ENCODE measurements around the gene CIB4. TPM values are rescaled to one million over a fixed set of nuclear protein-coding genes. Genes with fewer than 3 reads are reported as not detected.

Gene CIB4
- total and polyA plus RNA-seq, 9 of the 15 experiments (the other 6 are each of a cell fraction or from before 2014, with no cell fraction given), result not detected

DNA sequence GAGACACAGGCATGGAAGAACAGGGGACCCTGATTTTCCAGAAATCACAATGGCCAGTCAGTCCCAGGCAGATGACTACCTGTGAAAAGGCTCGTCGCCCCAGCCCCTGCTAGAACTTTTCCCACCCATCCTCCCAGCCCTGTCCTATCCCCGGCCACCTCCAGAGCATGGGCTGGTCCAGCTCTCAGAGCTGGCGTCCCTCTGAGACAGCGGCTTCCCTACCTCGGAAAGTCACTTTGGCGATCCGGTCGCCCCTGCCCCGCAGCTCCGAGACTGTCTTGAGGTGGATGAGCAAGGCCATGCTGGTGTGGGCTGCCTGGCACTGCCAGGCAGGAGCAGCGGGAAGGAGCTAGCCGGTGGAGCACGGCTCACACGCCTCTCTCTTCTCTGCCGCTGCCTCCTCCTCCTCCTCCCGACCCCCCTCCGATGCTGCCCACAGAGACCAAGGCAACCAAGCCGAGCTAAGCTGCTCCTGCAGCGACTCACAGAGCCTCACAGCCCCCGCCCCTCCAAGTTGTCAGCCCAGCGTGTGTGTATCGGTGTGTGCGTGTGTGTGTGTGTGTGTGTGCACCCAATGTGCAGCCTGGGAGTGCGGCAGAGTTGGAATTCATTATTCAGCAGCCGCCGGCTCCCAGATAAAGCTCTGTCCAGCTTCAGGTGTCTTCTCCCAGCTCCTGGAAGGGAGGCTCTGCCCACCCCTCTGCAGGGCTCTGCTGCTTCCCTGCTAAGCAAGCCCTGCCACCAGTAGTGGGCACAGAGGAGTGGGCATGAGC lies 82.7 kb downstream of the CIB4 start (continued):
- TF ChIP-seq, protein P1, sequence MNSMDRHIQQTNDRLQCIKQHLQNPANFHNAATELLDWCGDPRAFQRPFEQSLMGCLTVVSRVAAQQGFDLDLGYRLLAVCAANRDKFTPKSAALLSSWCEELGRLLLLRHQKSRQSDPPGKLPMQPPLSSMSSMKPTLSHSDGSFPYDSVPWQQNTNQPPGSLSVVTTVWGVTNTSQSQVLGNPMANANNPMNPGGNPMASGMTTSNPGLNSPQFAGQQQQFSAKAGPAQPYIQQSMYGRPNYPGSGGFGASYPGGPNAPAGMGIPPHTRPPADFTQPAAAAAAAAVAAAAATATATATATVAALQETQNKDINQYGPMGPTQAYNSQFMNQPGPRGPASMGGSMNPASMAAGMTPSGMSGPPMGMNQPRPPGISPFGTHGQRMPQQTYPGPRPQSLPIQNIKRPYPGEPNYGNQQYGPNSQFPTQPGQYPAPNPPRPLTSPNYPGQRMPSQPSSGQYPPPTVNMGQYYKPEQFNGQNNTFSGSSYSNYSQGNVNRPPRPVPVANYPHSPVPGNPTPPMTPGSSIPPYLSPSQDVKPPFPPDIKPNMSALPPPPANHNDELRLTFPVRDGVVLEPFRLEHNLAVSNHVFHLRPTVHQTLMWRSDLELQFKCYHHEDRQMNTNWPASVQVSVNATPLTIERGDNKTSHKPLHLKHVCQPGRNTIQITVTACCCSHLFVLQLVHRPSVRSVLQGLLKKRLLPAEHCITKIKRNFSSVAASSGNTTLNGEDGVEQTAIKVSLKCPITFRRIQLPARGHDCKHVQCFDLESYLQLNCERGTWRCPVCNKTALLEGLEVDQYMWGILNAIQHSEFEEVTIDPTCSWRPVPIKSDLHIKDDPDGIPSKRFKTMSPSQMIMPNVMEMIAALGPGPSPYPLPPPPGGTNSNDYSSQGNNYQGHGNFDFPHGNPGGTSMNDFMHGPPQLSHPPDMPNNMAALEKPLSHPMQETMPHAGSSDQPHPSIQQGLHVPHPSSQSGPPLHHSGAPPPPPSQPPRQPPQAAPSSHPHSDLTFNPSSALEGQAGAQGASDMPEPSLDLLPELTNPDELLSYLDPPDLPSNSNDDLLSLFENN (IDR thresholded peaks at IDR 0.05; ENCODE audit: low read depth in 2 of 2, low read length in 2 of 2), result no peak
- no peak for TF ChIP-seq ZNF668 (CRISPR knock-in tag; IDR thresholded peaks at IDR 0.05)

DNA sequence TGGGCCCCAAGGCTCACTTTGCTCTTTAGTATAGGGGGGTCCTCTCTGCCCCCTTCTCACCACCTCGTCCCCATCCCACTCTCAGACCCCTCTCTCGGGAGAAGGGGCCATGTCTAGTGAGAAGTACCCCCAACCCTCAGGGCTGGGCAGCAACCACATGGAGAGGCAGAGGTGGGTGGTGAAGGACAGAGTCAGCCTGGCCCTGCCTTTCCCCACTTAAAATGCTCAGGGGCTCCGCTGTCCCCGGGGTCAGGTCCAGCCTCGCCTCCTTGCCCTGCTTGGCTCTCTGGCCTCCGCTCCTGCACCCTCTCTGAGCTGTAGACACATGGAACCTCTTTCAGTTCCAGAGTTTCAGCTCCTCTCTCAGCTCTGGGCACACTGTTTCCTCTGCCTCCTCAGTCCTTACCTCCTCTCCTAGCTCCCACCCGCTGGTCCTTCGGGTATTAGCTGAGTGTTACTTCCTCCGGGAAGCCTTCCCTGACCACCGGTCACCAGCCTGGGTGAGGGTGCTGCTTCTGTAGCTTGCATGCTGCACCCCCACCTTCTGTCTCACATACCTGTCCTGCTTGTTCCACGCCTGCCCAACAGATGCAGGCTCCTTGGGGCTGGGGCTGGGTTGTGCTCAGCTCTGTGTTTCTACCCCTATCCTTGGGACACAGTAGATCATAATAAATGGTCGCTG lies 83.8 kb downstream of the CIB4 start:
- H2AFZ ChIP-seq (ENCODE audit: low read depth, low read length), result no peak overlapping the region
- peak; percentile 83 for TF ChIP-seq ZFP36 (IDR thresholded peaks at IDR 0.05; ENCODE audit: low read depth, low read length, partially characterized antibody)
- no peak for TF ChIP-seq LEF1 (IDR thresholded peaks at IDR 0.05)
- TF ChIP-seq PHF8 (IDR thresholded peaks at IDR 0.05; ENCODE audit: borderline replicate concordance, low read length), result no peak
- TF ChIP-seq, protein P2, sequence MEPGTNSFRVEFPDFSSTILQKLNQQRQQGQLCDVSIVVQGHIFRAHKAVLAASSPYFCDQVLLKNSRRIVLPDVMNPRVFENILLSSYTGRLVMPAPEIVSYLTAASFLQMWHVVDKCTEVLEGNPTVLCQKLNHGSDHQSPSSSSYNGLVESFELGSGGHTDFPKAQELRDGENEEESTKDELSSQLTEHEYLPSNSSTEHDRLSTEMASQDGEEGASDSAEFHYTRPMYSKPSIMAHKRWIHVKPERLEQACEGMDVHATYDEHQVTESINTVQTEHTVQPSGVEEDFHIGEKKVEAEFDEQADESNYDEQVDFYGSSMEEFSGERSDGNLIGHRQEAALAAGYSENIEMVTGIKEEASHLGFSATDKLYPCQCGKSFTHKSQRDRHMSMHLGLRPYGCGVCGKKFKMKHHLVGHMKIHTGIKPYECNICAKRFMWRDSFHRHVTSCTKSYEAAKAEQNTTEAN (CRISPR knock-in tag; IDR thresholded peaks at IDR 0.05), result no peak
- no peak for TF ChIP-seq ZKSCAN8 (CRISPR knock-in tag; IDR thresholded peaks at IDR 0.05)
- no peak for TF ChIP-seq TBL1XR1 (IDR thresholded peaks at IDR 0.05; ENCODE audit: low read length in 2 of 2)
- TF ChIP-seq NBN (IDR thresholded peaks at IDR 0.05; ENCODE audit: low read depth), result no peak
- ChIA-PET CTCF (ENCODE audit: low intra/inter-chr PET ratio) (no interaction called here), POLR2A (no interaction called here)
- H3K9me3 ChIP-seq (replicated peaks; ENCODE audit: control insufficient read depth, insufficient read depth, low read depth, low read length), result no peaks in the 10 kb centered on the region
- H3K4me3 ChIP-seq, result no peak overlapping the region
- ATAC-seq, result no peak
- H3K4me2 ChIP-seq (ENCODE audit: insufficient read depth, low read length), result no peak overlapping the region
- H3K4me1 ChIP-seq (replicated peaks in 1 of 2; ENCODE audit: control insufficient read depth in 2 of 2, insufficient read depth in 2 of 2, low read length in 2 of 2), result peaks cover 0 to 10% of the 10 kb centered on the region in 2 experiments; a peak in 2 of 5 replicates
- no peaks in the 10 kb centered on the region for H4K20me1 ChIP-seq (replicated peaks; ENCODE audit: control insufficient read depth, insufficient read depth, low read length)
- in situ Hi-C loops (cut with MboI), result no loop called here
- BruUV-seq (replicated peaks), result no TSS peak
- no peak overlapping the region for H3K9ac ChIP-seq (ENCODE audit: insufficient read depth in 1 of 2, low read depth in 2 of 2, low read length in 2 of 2)
- H3K79me2 ChIP-seq (ENCODE audit: control insufficient read depth, insufficient read depth, low read length), result no peaks in the 10 kb centered on the region
- intact Hi-C loops (cut with micrococcal nuclease), result no loop called here
- FAIRE-seq, result no peak
- H3K36me3 ChIP-seq (ENCODE audit: control insufficient read depth, insufficient read depth, low read length), result no peaks in the 10 kb centered on the region
- H3K27ac ChIP-seq (ENCODE audit: extremely low read depth, low read depth, low read length), result no peak overlapping the region
- H3K27me3 ChIP-seq (ENCODE audit: control insufficient read depth in 2 of 2, insufficient read depth in 2 of 2, low read length in 2 of 2), result peaks cover 34 to 61% of the 10 kb centered on the region in 2 experiments; a peak in 4 of 5 replicates
- WGBS (ENCODE audit: insufficient coverage, low coverage, missing lambda C conversion rate), result 3% methylated on average over 12 of the region's 12 CpGs
- DNase-seq (ENCODE audit: extremely low read depth in 1 of 4, low spot score in 3 of 4), result no peak
- peaks cover 3% of the 10 kb centered on the region for H3K9me1 ChIP-seq (ENCODE audit: control insufficient read depth, insufficient read depth, low read length)
